Activated effector memory CD4-positive, alpha-beta T cell treated with Interleukin-2 at 50 U/mL for 16 hours (primary cell): ENCODE measurements around the gene MOB3A.

Source experiments
- DNase-seq: peaks from one replicate; pipeline ENCODE4 v3.0.0-alpha.2; 2020

Gene MOB3A

DNA sequence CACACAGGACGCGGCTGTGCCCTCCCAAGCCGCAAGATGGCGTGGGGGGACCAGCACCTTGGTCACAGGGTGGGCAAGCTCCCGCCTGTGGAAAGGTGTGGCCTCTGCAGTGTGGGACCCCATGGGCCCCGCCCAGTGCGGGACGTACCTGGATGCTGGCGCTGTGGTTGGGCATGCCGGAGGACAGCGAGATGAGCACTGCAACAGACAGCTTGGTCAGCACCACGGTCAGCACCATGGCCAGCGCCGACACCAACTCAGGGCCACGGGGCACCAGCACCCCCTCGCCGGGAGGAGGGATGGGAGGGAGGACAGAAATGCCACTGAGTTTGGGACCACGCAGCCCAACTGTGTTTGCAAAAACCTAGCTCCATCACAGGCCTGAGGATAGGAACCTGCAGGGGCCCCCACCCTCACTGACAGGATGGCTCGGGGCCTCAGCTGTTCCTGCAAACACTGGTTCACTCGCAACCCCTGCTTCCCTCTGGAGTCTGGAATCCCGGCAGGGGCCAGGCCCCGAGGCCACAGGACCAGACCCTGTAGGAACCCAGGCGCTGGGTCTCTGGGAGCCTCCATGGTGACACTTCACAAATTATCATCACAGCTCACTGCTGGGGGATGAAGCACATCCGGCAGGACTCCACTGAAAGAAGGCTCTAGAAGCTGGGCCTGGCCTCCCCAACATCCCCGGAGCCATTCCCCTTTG, 27.7 kb upstream of the MOB3A start:
- no peak for DNase-seq

DNA sequence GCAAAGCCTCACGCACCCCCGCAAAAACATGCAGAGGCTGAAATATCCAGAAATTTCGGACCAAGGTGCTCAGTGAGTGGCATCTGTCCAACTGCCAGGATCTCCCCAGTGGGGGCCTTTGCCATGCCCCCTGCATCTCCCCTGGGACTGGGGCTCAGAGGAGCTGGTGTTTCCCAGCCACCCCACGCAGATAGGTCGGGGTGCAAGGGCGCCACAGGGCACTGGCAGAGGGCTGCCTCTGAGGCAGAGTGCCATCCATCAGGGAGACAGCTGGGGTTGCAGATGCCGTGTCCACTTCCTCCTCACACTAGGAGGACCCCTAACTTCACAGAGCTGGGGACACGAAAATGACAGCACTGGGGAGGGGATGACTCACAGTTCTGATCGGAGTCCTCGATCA, 26.9 kb upstream of the MOB3A start:
- no peak for DNase-seq

DNA sequence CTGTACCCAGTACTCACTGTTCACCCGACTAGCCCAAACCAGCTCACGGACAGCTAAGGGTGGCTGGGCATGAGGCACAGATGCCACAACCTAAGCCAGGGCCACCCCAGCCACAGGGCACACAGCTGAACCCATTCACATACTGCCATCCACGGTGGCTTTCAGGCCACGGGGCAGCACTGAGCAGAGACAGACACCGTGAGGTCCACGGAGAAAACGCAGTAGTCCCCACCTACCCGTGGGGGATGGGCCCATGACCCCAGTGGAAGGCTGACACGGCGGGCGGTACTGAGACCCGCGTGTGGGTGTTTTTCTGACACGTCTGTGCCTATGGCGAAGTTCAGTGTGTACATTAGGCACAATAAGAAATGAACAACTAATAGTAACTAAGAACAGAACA, 26.1 kb upstream of the MOB3A start:
- no peak for DNase-seq

DNA sequence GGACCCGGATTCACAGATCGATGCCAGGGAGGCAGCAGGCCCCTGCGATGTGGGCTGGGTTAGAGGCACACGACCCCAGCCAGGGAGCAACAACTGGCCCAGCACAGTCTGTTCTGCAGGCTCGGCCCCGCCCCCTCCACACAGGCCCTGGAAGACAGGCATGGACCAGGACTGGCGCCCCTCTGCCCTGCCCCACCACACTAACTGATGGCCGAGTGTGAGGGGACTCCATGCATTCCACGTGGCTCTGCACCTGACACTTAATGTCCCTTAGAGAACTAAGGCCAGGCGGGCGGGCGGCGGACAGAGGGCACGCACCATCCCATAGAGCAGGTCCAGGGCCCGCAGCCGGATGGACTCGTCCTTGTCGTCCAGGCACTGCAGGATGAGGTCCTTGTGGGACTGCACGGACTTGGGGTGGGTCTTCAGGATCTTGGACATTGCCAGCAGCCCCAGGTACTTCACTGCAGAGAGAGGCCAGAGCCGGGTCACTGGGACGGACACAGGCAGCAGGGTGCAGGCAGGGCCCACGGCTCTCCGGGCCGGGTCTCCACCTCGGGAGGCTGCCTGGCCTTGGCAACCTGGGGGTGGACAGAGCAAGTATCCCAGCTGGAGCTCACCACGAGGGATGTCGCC, 25.4 kb upstream of the MOB3A start:
- no peak for DNase-seq

DNA sequence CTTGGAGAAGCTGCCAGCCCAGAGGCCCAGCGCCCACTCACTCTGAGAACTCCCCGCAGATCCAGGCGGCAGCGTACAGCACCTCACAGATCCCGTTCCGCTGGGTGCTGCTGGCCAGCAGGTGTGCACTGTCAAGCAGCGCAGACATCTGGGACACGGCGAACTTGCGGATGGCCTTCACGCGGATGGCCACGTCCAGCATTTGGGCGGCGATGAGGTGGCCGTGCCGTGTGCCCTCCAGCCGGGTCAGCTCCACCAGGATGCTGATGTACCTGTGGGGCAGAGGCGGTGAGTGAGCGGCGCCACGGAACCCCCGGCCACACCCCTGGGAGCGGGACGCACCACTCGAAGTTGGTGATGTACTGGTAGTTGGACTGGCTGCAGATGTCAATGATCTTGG, 24.7 kb upstream of the MOB3A start:
- no peak for DNase-seq

DNA sequence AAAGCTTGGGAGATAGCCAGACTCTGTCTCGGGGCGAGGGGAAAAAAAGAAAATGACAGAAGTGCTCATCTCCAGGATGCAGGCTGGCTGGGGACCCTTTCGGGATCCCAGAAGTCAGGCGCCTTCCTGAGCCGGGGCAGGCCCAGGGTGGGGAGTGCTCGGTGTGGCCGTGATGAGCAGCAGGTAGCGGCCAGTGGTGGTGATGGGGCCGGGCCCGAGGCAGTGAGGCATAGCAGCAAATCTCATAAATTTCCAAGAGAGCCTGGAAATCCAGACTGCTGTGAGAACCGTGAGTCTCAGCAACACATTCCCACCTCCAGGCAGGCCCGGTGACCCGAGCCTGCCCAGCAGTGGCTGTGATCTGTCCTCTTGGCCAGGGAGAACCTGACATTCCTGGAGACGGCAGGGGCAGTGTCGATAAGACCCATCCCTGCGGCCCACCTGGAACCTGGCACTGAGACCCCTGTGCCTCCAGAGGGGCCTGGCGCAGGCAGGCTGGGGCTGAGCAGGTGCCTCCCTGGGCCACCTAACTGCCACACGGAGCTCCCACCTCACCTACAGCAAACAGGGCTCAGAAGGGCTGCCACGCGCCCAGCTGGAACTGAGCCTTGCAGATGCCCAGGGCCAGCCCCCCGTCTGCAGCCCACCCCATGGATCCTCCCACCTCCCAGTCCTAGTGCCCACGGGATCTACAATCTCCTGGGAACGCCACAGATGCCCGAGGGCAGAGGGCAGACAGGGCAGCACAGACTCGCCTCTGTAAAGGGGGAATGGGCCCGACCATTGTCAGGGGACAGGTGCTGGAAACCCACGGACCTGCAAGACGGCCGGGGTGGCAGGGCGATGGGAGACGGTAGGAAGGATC, 24.0 kb upstream of the MOB3A start:
- no peak for DNase-seq

DNA sequence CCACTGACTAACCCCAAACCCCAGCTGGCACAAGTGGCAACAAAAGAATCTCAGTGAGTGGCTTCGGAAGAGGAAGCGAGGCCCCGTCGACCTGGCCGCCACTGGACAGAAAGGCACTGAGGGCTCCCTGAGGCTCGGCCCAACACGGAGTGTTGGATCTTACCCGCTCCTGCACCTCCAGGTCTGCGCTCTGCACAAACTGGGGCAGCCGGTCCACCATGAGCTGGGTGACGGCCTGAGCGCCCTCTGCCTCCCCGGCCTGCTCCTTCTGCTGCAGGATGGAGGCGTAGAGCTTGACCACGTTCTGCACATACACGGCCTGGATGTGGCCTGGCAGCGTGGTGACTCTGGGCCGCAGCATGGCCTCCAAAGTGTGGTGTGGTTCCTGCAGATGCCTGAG, 22.3 kb upstream of the MOB3A start:
- DNase-seq: no peak

DNA sequence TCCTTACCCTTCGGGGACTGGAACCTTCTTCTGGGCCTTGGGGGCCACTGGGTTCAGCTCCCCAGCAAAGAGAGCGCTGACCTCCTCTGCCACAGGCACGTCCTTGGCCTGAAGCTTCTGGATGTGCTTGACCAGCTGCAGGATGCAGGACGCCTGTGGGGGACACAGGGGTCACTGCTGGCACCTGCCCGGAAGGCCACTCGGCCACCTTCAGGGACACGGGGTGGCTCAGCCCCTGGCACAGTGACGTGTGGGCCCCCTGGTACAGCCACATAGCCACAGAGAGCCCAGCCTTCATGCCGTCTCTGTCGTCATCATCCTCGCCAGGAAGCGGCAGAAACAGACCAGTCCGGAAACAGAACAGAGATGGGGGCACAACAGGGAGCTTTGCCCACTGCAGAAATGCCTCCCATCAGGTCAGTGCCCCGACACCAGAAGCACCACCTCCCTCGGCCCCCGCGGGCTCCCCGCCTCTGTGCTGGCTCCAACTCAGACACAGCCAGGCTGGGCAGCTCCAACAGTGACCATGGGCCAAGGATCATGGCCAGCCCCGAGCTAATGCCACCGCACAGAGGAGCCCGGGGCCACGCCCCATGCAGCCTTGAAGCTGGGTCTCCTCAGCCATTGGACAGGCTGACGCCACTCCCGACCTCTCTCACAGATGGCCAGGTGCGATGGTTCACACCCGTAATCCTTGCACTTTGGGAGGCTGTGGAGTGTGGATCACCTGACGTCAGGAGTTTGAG, 21.3 kb upstream of the MOB3A start:
- no peak for DNase-seq

DNA sequence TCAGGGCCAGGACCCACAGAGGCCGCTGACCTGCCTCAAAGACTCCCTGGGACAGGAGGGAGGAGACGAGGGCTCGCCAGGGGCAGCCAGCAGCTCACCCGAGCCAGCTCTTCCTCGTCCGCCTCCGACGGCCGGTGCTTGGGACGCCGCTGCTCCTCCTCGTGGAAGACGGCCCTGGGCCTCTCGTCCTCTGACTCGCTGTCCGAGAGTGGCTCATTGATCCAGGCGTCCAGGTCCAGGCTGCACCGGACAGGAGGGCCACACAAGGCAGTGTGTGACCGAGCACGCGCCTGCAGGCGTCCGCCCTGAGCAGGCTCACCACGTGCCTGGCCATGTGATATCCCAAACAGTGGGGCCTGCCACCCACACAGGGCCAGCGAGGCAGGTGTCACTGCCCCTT, 20.4 kb upstream of the MOB3A start:
- DNase-seq: no peak

DNA sequence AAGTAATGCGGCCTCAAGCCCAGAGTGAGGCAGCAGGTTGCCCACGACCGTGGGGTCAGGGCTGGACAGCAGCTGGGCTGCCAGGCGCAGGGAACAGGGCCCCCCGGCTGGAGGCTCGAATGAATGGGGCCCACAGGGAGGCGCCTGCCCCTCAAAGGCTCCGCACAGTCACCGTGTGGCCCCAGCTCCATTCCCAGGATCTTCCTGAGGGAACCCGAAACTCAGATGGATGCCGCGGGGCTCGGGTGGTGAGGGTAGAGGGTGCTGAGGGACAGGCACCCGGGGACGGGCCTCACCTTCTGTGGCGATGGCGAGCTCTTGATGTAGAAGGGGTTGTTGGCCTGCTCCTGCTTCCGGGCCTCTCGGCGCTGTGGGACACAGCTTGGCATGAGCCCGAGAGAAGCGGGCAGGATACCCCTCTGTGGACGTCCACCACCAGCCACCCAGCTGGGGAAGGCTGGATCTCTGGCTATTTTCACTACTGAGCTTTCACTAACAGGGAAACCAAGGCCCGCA, 19.8 kb upstream of the MOB3A start:
- DNase-seq: no peak

DNA sequence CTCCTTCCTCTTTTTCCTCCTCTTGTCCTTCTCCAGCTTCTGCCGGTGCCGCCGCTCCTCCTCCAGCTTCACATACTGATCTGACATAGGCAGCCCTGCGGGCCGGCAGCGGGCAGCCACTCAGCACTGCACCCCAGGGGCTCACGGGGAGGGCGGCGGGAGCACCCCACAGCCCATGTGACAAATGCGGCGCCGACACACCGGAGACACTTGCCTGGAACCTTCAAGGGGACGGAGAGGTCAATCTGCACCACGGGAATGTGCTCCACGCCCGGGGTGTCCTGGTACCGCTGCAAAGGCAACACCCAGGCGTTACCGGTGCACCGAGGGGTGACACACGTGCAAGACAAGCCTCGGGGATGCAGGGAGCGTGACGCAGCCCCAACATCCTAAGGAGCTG, 19.2 kb upstream of the MOB3A start:
- no peak for DNase-seq

DNA sequence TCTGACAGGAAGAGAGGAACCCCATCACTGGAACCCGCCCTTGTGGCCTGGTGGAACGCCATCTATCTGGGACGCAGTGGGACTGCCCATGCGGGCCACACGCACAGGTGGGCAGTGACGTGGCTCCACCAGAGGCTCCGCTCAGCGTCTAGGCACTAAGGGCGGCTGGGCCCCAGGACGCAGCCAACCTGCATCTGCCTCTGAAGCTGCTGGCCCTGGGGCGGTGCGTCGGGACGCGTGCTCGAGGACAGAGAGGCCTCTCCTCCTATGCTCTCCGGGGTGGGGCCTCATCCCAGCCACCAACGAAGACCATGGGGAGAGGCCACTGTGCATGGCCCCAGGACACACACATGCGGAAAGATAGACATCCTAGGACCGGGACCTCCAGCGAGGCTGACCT, 18.7 kb upstream of the MOB3A start:
- DNase-seq: no peak

DNA sequence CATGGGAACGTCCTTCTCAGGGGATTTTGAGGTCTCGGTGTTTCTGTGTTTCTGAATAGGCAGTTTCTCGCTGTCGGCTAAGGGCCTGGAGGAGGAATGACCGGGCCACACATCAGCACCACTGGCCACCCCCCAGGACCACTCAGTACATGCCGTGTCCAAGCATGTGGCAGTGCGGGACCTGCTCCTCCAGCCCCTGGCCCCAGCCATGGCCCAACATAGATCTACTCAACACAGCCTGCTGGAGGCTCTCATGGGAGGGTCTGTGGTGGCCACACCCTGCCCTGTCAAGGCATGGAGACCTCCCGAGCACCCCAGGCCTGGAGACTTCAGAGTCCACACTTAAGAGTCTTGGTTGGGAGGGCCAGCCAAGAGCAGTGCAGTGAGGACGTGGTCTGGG, 18.1 kb upstream of the MOB3A start:
- no peak for DNase-seq

DNA sequence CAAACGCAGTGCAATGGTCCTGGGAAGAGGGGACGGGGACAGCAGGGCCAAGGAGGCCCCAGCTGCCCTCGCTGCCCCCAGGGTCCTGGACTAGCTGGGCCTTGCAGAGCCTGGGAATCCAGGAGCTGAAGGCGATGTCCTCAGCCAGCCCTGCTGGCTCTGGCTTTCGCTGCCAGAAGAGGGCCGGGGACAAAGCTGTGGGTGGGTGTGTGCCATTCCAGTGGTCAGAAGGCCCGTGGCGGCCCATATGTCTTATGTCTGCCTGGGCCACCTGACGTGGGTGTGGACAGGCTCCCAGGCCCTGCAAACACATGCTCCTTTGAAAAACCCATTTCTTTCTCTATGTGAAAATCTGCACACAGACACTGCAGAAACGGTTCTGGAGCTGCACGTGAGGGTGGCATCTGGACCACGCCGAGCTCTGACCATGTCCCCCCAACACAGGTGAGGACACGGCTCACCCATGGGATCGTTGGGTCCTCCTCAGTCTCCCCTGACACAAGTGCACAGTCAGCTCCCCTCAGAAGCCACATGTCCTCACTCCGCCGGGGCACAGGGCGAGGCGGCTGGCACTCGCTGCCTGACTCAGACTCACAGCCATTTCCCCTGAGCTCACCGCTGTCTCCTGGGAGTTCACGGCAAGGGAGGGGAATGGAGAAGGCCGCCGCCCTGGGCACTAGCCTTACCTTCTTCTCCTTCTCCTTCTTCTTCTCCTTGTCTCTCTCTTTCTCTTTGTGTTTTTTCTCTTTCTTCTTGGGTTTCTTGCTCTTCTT, 17.5 kb upstream of the MOB3A start:
- DNase-seq: no peak

DNA sequence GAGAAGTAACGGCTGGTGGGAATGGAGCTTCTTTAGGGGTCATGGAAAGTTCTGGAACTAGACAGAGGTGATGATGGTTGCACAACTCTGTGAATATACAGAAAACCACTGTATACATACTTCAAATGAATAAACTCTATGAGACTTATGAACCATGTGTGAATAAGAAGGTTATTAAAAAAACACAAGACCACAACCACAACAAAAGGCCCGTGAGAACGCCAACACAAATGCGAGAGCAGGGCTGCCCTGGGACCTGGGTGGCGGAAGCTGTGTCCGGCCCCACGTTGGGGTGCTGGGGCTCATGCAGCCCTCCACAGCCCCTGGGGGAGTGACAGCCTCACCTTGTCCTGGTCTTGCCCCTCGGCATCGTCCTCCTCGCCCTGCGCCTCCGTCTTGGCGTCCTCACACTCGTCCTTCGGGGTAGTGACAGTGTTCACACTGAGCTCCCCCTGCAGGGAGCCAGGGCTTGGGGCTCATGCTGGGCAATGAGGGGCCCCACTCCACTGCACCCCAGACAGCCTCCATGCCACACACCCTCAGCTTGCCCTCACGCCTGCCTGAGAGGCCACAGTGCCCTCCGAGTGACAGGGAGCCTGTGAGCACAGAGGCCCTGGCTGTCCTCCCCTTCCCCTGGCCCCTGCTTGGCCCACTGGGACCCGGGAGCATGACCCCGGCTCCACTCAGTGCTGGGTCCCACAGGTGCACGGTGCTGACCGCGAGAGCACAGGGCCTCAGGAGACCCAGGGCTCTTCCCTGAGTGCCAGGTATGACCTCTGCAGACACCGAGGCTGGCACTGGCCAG, 16.6 kb upstream of the MOB3A start:
- DNase-seq: no peak

DNA sequence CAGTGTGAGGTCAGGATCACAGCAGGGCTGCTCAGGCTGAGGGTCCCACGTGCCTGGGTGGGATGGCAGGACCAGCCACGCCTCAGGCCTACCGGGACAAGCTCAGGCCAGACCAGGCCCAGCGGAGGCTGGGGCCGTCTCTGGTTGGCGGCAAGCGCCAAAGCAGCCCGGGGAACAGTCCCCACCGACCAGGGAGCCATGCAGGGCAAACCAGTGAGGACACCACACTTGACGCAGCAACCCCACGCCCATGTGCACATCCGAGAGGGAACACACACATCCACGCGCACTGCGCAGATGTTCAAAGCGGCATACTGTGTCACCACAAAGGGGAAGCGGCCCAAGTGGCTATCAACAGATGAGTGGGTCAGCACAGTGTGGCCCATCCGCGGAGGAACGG, 15.8 kb upstream of the MOB3A start:
- no peak for DNase-seq

DNA sequence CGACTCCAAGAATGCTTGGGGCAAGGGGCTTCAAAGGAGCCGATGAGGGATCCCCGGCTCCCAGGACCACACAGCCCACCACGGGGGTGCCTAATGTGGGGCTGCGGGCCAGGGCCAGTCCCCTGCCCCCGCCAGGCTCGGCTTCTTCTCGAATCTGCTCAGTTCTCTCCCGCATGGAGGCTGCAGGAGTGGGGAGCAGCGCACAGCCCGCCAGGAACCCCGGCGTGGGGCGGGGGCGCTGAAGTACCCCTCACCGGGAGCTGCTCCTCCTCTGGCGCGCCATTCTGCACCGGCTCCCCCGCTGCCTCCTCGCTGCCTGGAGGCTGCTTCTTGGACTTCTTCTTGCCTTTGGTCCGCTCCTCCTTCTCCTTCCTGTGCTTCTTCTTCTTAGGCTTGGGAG, 15.3 kb upstream of the MOB3A start:
- no peak for DNase-seq

DNA sequence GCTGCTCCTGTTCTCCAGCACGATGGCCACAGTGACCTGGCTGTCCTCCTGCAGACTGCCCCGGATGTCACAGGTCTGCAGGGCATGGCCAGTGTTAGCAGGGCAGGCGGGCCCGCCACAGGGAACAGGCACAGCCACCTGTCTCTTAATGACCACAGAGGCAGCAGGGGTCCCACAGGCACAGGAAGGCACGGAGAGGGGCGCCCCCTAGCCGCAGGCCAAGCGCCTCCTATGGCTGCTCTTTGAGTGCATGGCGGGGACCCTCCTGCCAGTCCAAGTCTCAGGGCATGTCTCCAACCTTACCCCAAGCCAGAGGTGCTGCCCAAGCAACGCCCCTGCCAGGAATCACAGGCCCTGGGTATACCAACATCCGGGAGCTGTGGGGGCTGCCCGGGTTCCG, 14.7 kb upstream of the MOB3A start:
- DNase-seq: no peak

DNA sequence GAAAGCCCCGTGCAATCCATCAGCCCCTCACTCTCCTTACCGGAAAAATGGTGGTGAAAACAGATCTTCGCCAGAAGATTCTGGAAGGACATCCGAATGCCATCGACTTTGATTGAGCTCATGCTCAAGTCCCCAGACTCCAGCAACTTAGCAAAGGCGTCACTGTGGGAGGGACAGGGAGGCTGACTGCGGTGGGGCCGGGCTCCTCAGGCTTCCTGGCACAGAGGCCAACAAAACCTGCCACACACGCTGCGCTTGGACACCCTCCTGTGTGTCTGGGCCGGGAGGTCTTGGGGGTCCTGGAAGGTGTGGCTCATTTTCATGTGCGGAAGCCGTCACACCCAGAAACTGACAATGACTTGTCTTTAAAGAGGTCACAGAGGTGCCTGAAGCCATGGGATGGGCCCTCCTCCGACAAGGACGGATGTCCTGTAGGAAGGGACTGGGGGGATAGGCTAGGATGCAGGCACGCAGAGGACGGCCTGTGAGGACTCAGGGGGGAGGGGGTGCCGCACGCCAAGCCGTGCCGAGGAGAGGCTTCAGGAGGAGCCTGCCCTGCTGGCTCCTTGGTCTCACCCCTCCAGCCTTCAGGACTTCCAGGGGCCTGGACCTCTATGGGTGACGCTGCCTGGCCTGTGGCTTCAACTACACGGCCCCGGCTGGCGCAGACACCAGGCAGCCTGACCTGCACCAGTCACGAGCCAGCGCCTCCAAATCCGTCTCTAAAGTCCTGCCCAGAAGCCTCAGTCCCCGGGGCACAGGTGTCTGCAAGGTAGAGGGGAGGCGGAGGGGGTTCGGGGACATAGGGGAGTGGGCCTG, 13.1 kb upstream of the MOB3A start:
- DNase-seq: no peak

DNA sequence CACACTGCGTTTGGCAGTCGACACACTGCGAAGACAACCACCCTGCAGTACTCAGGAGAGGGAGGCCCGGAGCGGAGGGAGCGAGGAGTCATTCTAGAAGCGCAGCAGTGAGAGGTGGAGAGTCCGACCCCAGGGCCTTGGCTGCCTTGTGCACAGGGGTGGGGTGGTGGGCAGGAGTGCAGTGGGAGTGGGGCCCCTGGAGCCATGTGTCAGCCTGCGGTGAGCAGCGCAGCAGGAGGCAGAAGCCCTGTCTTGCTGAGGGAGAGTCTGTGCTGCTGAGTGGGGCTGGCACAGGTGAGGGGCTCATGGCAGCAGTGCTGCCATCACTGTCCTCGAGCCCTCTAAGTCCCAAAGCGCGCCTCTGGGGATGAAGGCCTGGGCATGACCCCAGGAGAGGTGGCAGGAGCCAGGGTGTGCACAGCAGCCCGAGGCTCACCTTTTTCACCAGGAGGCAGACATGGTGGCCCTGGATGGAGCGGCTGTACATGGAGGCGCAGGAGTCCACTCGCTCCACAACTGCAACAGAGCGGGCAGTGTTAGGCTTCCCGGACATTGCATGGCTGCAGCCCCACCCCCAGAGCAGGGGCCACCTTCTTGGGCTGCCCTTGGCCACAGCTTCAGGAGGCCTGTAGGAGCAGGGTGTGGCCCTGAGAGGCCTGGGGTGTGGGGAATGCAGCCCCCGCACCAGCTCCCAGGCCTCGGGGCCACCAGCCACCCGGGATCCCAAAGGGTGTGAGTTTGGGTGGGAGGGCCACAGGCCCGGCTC, 12.3 kb upstream of the MOB3A start:
- no peak for DNase-seq
